ENCODE results near the gene GRK4.
A peak's percentile ranks its signal among the peaks of the same experiment; 100 is the strongest.

The GRK4 gene

DNA sequence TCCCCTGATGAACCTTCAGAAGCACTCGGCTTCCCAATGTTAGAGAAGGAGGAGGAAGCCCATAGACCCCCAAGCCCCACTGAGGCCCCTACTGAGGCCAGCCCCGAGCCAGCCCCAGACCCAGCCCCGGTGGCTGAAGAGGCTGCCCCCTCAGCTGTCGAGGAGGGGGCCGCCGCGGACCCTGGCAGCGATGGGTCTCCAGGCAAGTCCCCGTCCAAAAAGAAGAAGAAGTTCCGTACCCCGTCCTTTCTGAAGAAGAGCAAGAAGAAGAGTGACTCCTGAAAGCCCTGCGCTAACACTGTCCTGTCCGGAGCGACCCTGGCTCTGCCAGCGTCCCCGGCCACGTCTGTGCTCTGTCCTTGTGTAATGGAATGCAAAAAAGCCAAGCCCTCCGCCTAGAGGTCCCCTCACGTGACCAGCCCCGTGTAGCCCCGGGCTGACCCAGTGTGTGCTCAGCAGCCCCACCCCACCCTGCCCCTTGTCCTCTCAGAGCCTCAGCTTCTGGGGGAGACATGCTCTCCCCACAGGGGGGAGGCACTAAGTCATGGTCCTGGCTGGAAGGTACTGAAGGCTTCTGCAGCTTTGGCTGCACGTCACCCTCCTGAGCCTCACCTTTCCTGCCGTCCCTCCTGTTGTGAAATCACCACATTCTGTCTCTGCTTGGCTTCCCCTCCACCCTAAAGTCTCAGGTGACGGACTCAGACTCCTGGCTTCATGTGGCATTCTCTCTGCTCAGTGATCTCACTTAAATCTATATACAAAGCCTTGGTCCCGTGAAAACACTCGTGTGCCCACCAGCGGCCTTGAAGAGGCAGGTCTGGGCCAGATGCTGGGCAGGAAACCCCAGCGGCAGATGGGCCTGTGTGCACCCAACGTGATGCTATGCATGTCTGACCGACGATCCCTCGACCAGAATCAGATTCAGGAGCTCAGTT, 34.9 kb upstream of the GRK4 start:
- Histone ChIP-seq H3K27ac (replicated peaks) (no peak overlapping the region), H3K4me3 (replicated peaks; ENCODE audit: insufficient read depth, low read length) (no peak overlapping the region), H3K27me3 (ENCODE audit: insufficient read depth, poor library complexity, severe bottlenecking) (no peaks in the 10 kb centered on the region)
- TF ChIP-seq GABPA (IDR thresholded peaks at IDR 0.05; ENCODE audit: low read depth) (no peak), POLR2AphosphoS5 (IDR thresholded peaks at IDR 0.05; ENCODE audit: low read depth) (peak; percentile 68; the same call in 1 of the 2 replicates)
- DNase-seq (ENCODE audit: low read depth in 1 of 2, low spot score in 1 of 2) = no peak

DNA sequence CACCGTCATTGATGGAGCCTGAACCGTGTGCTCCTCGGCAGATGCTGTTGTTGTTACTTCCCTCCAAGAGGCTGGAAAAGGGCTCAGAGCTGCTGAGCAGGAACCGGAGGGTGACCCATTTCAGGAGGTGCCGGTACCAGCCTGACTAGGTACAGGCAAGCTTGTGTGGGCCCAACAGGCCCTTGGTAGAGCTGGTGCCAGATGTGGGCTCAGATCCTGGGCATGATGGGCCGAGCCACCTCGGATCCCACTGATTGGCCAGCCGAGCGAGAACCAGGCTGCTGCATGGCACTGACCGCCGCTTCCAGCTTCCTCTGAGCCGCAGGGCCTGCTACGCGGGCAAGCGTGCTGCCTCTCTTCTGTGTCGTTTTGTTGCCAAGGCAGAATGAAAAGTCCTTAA, 33.9 kb upstream of the GRK4 start:
- TF ChIP-seq POLR2AphosphoS5 (IDR thresholded peaks at IDR 0.05; ENCODE audit: low read depth) = peak; percentile 53; the same call in 1 of the 2 replicates
- TF ChIP-seq, protein P1, sequence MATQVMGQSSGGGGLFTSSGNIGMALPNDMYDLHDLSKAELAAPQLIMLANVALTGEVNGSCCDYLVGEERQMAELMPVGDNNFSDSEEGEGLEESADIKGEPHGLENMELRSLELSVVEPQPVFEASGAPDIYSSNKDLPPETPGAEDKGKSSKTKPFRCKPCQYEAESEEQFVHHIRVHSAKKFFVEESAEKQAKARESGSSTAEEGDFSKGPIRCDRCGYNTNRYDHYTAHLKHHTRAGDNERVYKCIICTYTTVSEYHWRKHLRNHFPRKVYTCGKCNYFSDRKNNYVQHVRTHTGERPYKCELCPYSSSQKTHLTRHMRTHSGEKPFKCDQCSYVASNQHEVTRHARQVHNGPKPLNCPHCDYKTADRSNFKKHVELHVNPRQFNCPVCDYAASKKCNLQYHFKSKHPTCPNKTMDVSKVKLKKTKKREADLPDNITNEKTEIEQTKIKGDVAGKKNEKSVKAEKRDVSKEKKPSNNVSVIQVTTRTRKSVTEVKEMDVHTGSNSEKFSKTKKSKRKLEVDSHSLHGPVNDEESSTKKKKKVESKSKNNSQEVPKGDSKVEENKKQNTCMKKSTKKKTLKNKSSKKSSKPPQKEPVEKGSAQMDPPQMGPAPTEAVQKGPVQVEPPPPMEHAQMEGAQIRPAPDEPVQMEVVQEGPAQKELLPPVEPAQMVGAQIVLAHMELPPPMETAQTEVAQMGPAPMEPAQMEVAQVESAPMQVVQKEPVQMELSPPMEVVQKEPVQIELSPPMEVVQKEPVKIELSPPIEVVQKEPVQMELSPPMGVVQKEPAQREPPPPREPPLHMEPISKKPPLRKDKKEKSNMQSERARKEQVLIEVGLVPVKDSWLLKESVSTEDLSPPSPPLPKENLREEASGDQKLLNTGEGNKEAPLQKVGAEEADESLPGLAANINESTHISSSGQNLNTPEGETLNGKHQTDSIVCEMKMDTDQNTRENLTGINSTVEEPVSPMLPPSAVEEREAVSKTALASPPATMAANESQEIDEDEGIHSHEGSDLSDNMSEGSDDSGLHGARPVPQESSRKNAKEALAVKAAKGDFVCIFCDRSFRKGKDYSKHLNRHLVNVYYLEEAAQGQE (IDR thresholded peaks at IDR 0.05; ENCODE audit: insufficient replicate concordance, low read depth) = no peak
- no peak for TF ChIP-seq GABPA (IDR thresholded peaks at IDR 0.05; ENCODE audit: low read depth)
- TF ChIP-seq, protein P2, sequence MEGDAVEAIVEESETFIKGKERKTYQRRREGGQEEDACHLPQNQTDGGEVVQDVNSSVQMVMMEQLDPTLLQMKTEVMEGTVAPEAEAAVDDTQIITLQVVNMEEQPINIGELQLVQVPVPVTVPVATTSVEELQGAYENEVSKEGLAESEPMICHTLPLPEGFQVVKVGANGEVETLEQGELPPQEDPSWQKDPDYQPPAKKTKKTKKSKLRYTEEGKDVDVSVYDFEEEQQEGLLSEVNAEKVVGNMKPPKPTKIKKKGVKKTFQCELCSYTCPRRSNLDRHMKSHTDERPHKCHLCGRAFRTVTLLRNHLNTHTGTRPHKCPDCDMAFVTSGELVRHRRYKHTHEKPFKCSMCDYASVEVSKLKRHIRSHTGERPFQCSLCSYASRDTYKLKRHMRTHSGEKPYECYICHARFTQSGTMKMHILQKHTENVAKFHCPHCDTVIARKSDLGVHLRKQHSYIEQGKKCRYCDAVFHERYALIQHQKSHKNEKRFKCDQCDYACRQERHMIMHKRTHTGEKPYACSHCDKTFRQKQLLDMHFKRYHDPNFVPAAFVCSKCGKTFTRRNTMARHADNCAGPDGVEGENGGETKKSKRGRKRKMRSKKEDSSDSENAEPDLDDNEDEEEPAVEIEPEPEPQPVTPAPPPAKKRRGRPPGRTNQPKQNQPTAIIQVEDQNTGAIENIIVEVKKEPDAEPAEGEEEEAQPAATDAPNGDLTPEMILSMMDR (IDR thresholded peaks at IDR 0.05; ENCODE audit: insufficient read depth, low read length) = no peak
- TF ChIP-seq SPI1 (IDR thresholded peaks at IDR 0.05; ENCODE audit: borderline replicate concordance, low read depth) = no peak
- no peak overlapping the region for H3K4me3 ChIP-seq (replicated peaks; ENCODE audit: insufficient read depth, low read length)
- DNase-seq (ENCODE audit: low read depth in 1 of 2, low spot score in 1 of 2) = no peak
- no peak overlapping the region for H3K27ac ChIP-seq (replicated peaks)
- H3K27me3 ChIP-seq (ENCODE audit: insufficient read depth, poor library complexity, severe bottlenecking) = no peaks in the 10 kb centered on the region

DNA sequence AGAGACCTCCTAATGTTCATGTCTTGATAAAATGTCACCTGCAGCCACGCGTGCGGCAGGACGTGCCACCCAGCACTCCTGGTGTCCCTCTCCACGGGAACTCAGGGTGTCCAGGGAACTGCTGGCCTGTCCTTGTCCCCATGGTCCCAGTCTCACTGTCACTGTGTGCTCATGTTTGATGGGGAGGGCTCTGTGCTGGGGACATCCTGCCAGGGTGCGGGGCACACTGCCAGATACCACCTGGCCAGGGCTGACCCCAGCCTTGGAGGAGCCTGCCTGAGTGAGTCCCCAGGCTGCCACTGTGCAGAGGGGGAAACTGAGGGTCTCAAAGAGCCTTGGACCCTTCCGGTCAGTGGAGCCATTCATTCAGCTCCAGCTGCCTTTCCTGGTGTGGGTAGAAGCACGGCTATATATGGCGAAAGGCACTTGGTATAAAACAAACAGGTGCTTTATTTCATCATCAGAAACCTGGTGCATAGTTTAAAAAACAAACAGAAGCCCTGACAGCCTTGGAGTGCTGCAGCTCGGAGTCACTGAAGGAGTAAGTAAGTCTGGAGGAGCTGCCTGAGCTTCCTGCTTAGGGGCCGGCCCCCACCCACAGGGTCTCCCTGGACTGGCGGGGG, 33.1 kb upstream of the GRK4 start:
- peak in 1 of 2 experiments; percentile 55 for DNase-seq (ENCODE audit: low read depth in 1 of 2, low spot score in 1 of 2)
- TF ChIP-seq, protein P1 (IDR thresholded peaks at IDR 0.05; ENCODE audit: insufficient replicate concordance, low read depth) = no peak
- TF ChIP-seq GABPA (IDR thresholded peaks at IDR 0.05; ENCODE audit: low read depth) (no peak), SPI1 (IDR thresholded peaks at IDR 0.05; ENCODE audit: borderline replicate concordance, low read depth) (no peak), POLR2AphosphoS5 (IDR thresholded peaks at IDR 0.05; ENCODE audit: low read depth) (no peak)
- TF ChIP-seq, protein P2 (IDR thresholded peaks at IDR 0.05; ENCODE audit: insufficient read depth, low read length) = no peak
- peak overlapping the region; percentile 99 for H3K27ac ChIP-seq (replicated peaks)
- H3K27me3 ChIP-seq (ENCODE audit: insufficient read depth, poor library complexity, severe bottlenecking) = no peaks in the 10 kb centered on the region
- peak overlapping the region; percentile 75 for H3K4me3 ChIP-seq (replicated peaks; ENCODE audit: insufficient read depth, low read length)

Data from HL-60 (cell line).